Measurements from ENCODE around the gene GATAD2A. TPM values are rescaled to one million over a fixed set of nuclear protein-coding genes. Genes with fewer than 3 reads are reported as not detected.
"Not testable (repeated sequence)": the region's sequence is repeated elsewhere in the genome, so short reads cannot be mapped to it uniquely, and the experiment has no call there.

Gene GATAD2A
- total RNA-seq, 2 donors from 2014 or later = 41.7 to 138 TPM

- Histone ChIP-seq H3K9me3 (no peaks in the 10 kb centered on the region), H3K27ac (peak overlapping the region; percentile 58 to 71), H3K4me1 (replicated peaks) (peaks cover 10% of the 10 kb centered on the region), H3K4me3 (peak overlapping the region; percentile 81 to 82), H3K36me3 (no peaks in the 10 kb centered on the region), H3K27me3 (replicated peaks; ENCODE audit: insufficient read depth) (no peaks in the 10 kb centered on the region)
- TF ChIP-seq POLR2AphosphoS5 (IDR thresholded peaks at IDR 0.05) (peak; percentile 96), POLR2A (IDR thresholded peaks at IDR 0.05) (peak; percentile 45)
- TF ChIP-seq, protein P1, sequence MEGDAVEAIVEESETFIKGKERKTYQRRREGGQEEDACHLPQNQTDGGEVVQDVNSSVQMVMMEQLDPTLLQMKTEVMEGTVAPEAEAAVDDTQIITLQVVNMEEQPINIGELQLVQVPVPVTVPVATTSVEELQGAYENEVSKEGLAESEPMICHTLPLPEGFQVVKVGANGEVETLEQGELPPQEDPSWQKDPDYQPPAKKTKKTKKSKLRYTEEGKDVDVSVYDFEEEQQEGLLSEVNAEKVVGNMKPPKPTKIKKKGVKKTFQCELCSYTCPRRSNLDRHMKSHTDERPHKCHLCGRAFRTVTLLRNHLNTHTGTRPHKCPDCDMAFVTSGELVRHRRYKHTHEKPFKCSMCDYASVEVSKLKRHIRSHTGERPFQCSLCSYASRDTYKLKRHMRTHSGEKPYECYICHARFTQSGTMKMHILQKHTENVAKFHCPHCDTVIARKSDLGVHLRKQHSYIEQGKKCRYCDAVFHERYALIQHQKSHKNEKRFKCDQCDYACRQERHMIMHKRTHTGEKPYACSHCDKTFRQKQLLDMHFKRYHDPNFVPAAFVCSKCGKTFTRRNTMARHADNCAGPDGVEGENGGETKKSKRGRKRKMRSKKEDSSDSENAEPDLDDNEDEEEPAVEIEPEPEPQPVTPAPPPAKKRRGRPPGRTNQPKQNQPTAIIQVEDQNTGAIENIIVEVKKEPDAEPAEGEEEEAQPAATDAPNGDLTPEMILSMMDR (IDR thresholded peaks at IDR 0.05) = peak in 3 of 4 experiments; percentile 9 to 52 (median 40)
- under 1% methylated on average over 40 of the region's 75 CpGs for WGBS
- intact Hi-C loops (cut with DNase I) = loop anchor here (1.0 kb wide), 1 partner anchor 20 kb away; the partner anchor contains the start of gene GATAD2A
- peak; percentile 100 for DNase-seq (ENCODE audit: low spot score)
These were observed 20.2 kb upstream of the GATAD2A start for GRCh38 chr19:19385131-19385895.

- H3K27me3 ChIP-seq (replicated peaks; ENCODE audit: insufficient read depth) = no peaks in the 10 kb centered on the region
- 2% methylated on average over 51 of the region's 75 CpGs for WGBS
- H3K9me3 ChIP-seq = no peaks in the 10 kb centered on the region
- peaks cover 2% of the 10 kb centered on the region for H3K4me1 ChIP-seq (replicated peaks)
- peak; percentile 26 for DNase-seq (ENCODE audit: low spot score)
- TF ChIP-seq POLR2A (IDR thresholded peaks at IDR 0.05) = no peak
- TF ChIP-seq, protein P1 (IDR thresholded peaks at IDR 0.05) = peak in 1 of 4 experiments; percentile 6
- TF ChIP-seq POLR2AphosphoS5 (IDR thresholded peaks at IDR 0.05) = no peak
- H3K4me3 ChIP-seq = peak overlapping the region; percentile 81 to 82
- H3K27ac ChIP-seq = peak overlapping the region; percentile 58 to 71
- intact Hi-C loops (cut with DNase I) = loop anchor here (1.0 kb wide), 1 partner anchor 19 kb away; the partner anchor contains the start of gene GATAD2A
- no peaks in the 10 kb centered on the region for H3K36me3 ChIP-seq
These were observed 19.3 kb upstream of the GATAD2A start for GRCh38 chr19:19385896-19386869.

DNA sequence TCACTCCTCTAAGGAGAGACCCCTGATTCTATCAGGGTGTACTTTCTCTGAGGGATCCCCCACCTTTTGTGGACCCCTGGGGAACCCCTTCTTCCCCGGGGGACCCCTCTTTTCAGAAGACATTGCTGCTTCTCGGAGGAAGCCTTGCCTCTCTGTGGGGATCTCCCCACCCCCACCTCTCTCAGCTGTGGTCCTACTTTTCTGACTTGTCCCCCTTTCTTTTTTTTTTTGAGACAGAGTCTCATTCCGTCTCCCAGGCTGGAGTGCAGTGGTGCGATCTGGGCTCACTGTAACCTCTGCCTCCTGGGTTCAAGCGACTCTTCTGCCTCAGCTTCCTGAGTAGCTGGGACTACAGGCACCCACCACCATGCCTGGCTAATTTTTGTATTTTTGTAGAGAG lies 18.4 kb upstream of the GATAD2A start:
- no peak for TF ChIP-seq POLR2A (IDR thresholded peaks at IDR 0.05)
- TF ChIP-seq, protein P1 (IDR thresholded peaks at IDR 0.05) = no peak
- no peak for TF ChIP-seq POLR2AphosphoS5 (IDR thresholded peaks at IDR 0.05)
- Histone ChIP-seq H3K27me3 (replicated peaks; ENCODE audit: insufficient read depth) (no peaks in the 10 kb centered on the region), H3K4me1 (replicated peaks) (peaks cover 2% of the 10 kb centered on the region), H3K9me3 (no peaks in the 10 kb centered on the region), H3K4me3 (peak overlapping the region in 1 of 2 donors; percentile 82), H3K27ac (no peak overlapping the region), H3K36me3 (no peaks in the 10 kb centered on the region)
- WGBS = 85% methylated on average over 5 of the region's 5 CpGs
- DNase-seq (ENCODE audit: low spot score) = no peak
- intact Hi-C loops (cut with DNase I) = no loop called here

DNA sequence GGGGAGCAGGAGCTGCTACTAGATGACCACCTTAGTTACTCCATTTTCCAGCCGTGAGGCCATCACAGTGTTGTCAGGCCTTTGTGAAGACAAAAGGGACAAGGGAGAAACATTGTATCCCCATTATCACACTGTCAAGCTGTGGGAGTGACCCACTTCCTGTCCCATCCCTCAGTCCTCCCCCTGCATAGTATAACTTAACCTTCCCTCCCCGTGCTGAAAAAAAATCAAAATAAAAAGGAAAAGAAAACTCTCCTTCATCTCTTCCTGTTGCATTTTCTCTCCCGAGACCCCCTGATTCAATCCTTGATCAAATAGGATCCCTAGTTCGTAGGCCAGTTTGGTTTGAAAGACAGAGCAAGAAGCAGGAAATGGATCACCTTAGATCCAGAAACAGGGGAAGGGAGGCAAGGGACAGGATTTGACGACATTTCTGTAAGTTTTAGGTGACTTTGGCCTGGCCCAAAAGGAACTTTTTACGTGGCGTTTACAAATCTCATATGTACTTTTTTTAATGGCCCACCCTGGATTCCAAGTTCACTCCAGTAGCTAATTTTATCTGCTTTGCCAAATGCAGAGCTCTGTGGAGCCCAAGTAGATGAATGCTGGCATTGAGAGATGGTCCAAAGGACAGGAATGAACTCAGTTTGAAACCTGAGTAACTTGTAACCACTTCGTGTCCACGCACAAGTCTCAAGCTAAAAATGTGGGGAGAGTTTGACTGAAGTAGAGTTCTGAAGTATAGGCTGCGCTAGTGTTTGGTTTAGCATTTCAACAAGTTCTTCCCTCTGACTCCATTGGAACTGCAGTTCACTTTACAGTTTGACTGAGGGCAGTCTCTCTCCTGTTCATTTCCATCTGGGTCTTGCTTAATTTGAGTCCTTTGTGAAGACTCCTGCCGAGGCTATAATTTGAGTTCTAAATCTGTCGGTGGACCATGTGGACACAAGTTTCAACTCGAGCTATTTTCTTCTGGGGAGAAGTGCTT lies 16.6 kb upstream of the GATAD2A start:
- intact Hi-C loops (cut with DNase I) = no loop called here
- no peak for DNase-seq (ENCODE audit: low spot score)
- Histone ChIP-seq H3K27ac (no peak overlapping the region), H3K36me3 (no peaks in the 10 kb centered on the region), H3K4me1 (replicated peaks) (peaks cover 2% of the 10 kb centered on the region), H3K4me3 (no peak overlapping the region), H3K27me3 (replicated peaks; ENCODE audit: insufficient read depth) (no peaks in the 10 kb centered on the region), H3K9me3 (no peaks in the 10 kb centered on the region)
- 37% methylated on average over 13 of the region's 13 CpGs for WGBS
- TF ChIP-seq POLR2AphosphoS5 (IDR thresholded peaks at IDR 0.05) = peak; percentile 2
- no peak for TF ChIP-seq POLR2A (IDR thresholded peaks at IDR 0.05)
- TF ChIP-seq, protein P1 (IDR thresholded peaks at IDR 0.05) = no peak

DNA sequence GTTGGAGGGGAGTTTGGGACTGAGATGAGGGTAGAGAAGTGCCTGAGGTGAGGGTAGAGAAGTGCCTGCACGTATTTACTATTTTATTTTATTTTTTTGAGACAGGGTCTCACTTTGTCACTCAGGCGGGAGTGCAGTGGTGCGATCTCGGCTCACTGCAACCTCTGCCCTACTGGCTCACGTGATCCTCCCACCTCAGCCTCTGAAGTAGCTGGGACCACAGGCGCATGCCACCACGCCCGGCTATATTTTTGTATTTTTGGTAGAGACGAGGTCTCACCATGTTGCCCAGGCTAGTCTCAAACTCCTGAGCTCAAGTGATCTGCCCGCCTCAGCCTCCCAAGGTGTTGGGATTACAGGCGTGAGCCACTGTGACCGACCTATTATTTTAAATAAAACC lies 15.8 kb upstream of the GATAD2A start:
- H3K9me3 ChIP-seq; intact Hi-C loops (cut with DNase I); DNase-seq (ENCODE audit: low spot score); H3K4me1 ChIP-seq (replicated peaks); H3K4me3 ChIP-seq; H3K27ac ChIP-seq; H3K27me3 ChIP-seq (replicated peaks; ENCODE audit: insufficient read depth); H3K36me3 ChIP-seq: not testable (repeated sequence)
- WGBS = 82% methylated on average over 12 of the region's 12 CpGs

DNA sequence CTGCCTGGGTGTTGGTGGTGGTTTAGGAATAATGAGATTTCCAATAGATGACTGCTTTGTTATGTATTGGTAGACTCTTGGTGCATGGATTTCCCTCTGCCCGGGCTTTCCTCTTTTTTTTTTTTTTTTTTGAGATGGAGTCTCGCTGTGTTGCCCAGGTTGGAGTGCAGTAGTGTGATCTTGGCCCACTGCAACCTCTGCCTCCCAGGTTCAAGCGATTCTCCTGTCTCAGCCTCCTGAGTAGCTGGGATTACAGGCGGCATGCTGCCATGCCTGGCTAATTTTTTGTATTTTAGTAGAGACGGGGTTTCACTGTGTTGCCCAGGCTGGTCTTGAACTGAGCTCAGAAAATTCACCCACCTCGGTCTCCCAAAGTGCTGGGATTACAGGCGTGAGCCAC lies 11.1 kb upstream of the GATAD2A start:
- H3K4me3 ChIP-seq; H3K27ac ChIP-seq; H3K9me3 ChIP-seq; DNase-seq (ENCODE audit: low spot score); H3K36me3 ChIP-seq; H3K4me1 ChIP-seq (replicated peaks); H3K27me3 ChIP-seq (replicated peaks; ENCODE audit: insufficient read depth); intact Hi-C loops (cut with DNase I): not testable (repeated sequence)
- WGBS = 93% methylated on average over 7 of the region's 7 CpGs

Data from prostate gland (tissue), 2 donors.